ENCODE results near the gene TMCO1. TPM values are rescaled to one million over a fixed set of nuclear protein-coding genes. Genes with fewer than 3 reads are reported as not detected.
"Not testable (repeated sequence)": the region's sequence is repeated elsewhere in the genome, so short reads cannot be mapped to it uniquely, and the experiment has no call there.

Gene TMCO1
- total RNA-seq, 3 donors from 2014 or later: 57.1 to 89.4 (median 68.8) TPM

DNA sequence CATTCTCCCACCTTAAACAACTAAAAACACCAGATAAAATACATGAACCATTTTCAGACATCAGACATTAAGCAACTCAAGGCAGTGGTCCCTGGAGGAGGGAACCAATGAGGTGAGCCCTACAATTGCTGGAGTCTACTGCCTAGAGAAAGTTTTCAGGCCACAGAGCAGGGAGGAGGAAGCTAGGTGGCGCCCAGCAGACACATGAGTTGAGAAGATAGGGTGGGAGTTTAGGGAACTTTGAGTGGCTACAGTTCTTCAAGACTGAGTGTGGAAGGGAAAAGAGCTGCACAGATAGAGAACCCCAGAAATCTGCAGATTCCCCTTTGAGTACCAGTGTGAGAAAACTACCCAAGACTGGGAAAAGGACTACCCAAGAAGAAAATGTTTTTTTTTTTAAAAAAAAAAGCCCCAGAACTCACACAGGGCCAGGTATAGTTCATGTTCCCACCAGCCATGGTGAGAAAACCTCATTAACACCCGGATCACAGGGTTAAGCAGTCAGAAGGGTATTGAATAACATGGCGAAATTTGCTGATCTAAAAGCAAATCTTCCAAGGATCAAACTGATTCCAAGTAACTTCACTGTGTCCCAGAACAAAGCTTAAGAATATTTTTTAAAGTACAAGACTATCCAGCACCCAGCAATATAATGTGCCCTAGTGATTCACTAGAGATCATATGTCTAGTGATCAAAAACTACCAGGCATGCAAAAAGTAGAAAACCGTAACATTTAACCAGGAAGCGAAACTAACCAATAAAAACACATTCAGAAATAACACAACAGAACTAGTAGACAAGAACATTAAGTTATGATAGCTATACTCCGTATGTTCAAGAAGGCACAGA, 82.3 kb downstream of the TMCO1 start:
- Histone ChIP-seq H3K4me3 (no peak overlapping the region), H3K27ac (no peak overlapping the region), H3K9me3 (peaks cover 0 to 3% of the 10 kb centered on the region in 2 donors), H3K36me3 (no peaks in the 10 kb centered on the region), H3K4me1 (no peaks in the 10 kb centered on the region), H3K27me3 (no peaks in the 10 kb centered on the region)
- TF ChIP-seq POLR2AphosphoS5 (IDR thresholded peaks at IDR 0.05) (no peak), POLR2A (IDR thresholded peaks at IDR 0.05) (no peak), CTCF (IDR thresholded peaks at IDR 0.05) (no peak)
- no peak for DNase-seq (ENCODE audit: low spot score in 2 of 2)
- intact Hi-C loops (cut with DNase I; ENCODE audit: low total_unique reads): no loop called here

GRCh38 chr1:165683848-165684485, 84.7 kb downstream of the TMCO1 start:
- H3K27me3 ChIP-seq: no peaks in the 10 kb centered on the region
- H3K4me3 ChIP-seq: no peak overlapping the region
- H3K27ac ChIP-seq: no peak overlapping the region
- intact Hi-C loops (cut with DNase I; ENCODE audit: low total_unique reads): no loop called here
- no peaks in the 10 kb centered on the region for H3K9me3 ChIP-seq
- no peaks in the 10 kb centered on the region for H3K36me3 ChIP-seq
- H3K4me1 ChIP-seq: no peaks in the 10 kb centered on the region
- no peak for DNase-seq (ENCODE audit: low spot score in 2 of 2)
- TF ChIP-seq CTCF (IDR thresholded peaks at IDR 0.05) (no peak), POLR2A (IDR thresholded peaks at IDR 0.05) (no peak), POLR2AphosphoS5 (IDR thresholded peaks at IDR 0.05) (no peak)

- H3K36me3 ChIP-seq; H3K27me3 ChIP-seq; H3K9me3 ChIP-seq; intact Hi-C loops (cut with DNase I; ENCODE audit: low total_unique reads); H3K27ac ChIP-seq; H3K4me3 ChIP-seq; H3K4me1 ChIP-seq; DNase-seq (ENCODE audit: low spot score in 2 of 2): not testable (repeated sequence)
Measured at GRCh38 chr1:165680773-165681172, 87.9 kb downstream of the TMCO1 start.

DNA sequence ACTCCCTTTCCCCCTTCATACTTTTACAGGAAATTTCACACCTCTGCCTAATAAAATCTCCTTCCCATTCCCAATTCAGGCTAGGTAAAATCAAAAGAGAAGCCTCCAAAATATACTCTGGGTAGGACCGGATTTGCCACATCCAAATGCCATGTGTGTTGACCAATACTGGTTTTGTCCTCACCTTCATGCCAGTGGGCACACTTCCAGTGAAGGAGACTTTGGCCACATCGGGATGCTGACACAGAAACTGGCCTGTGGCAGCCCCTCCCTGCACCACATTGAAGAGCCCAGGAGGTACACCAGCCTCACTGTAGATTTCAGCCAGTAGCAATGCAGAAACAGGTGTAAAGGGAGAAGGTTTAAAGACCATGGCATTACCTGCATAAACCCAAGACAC, 88.4 kb downstream of the TMCO1 start:
- H3K36me3 ChIP-seq: no peaks in the 10 kb centered on the region

DNA sequence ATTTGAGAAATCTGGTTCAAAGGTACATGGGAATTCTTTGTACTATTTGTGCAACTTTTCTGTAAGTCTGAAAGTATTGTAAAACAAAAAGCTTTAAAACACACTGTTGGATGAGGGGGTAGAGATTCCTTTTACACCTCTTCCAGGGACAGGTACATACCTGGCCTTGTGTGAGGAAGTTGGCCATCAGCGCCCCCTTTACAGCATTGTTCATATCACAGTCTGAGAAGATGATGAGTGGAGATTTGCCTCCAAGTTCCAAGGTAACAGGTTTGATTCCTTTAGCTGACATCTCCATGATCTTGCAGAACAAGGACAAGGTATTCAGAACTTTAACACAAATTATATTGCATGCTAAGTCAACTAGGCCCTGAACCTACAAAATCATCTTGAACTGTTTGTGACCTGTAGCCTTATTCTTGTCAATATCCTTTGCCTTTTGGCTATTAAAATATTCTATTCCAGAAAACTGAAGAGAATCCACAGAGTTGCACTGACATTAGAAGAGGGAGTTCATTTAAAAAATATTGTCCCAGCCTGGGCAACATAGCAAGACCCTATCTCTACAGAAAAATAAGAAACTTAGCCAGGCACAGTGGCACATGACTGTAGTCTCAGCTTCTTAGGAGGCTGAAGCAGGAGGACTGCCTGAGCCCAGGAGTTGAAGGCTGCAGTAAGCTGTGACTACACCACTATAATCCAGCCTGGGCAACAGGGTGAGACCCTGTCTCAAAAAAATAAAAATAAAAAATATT, 89.2 kb downstream of the TMCO1 start:
- intact Hi-C loops (cut with DNase I; ENCODE audit: low total_unique reads): no loop called here
- Histone ChIP-seq H3K36me3 (no peaks in the 10 kb centered on the region), H3K4me3 (no peak overlapping the region), H3K27ac (no peak overlapping the region), H3K27me3 (no peaks in the 10 kb centered on the region), H3K9me3 (no peaks in the 10 kb centered on the region), H3K4me1 (no peaks in the 10 kb centered on the region)
- TF ChIP-seq CTCF (IDR thresholded peaks at IDR 0.05) (no peak), POLR2A (IDR thresholded peaks at IDR 0.05) (no peak), POLR2AphosphoS5 (IDR thresholded peaks at IDR 0.05) (no peak)
- no peak for DNase-seq (ENCODE audit: low spot score in 2 of 2)

More for the DNA sequence above, 88.4 kb downstream of the TMCO1 start:
- H3K9me3 ChIP-seq: no peaks in the 10 kb centered on the region
- no peak overlapping the region for H3K27ac ChIP-seq
- intact Hi-C loops (cut with DNase I; ENCODE audit: low total_unique reads): no loop called here
- H3K4me3 ChIP-seq: no peak overlapping the region
- no peaks in the 10 kb centered on the region for H3K4me1 ChIP-seq
- no peak for TF ChIP-seq POLR2A (IDR thresholded peaks at IDR 0.05)
- no peaks in the 10 kb centered on the region for H3K27me3 ChIP-seq
- DNase-seq (ENCODE audit: low spot score in 2 of 2): no peak

GRCh38 chr1:165678509-165678908, 90.2 kb downstream of the TMCO1 start:
- H3K4me3 ChIP-seq: no peak overlapping the region
- H3K27ac ChIP-seq: no peak overlapping the region
- H3K4me1 ChIP-seq: no peaks in the 10 kb centered on the region
- H3K9me3 ChIP-seq: no peaks in the 10 kb centered on the region
- intact Hi-C loops (cut with DNase I; ENCODE audit: low total_unique reads): no loop called here
- TF ChIP-seq CTCF (IDR thresholded peaks at IDR 0.05) (no peak), POLR2AphosphoS5 (IDR thresholded peaks at IDR 0.05) (no peak), POLR2A (IDR thresholded peaks at IDR 0.05) (no peak)
- no peak for DNase-seq (ENCODE audit: low spot score in 2 of 2)
- no peaks in the 10 kb centered on the region for H3K36me3 ChIP-seq
- H3K27me3 ChIP-seq: no peaks in the 10 kb centered on the region
